Activated CD4-positive, alpha-beta T cell treated with anti-CD3 and anti-CD28 coated beads for 48 hours (primary cell): Measurements from ENCODE around the gene ZNF33B.
"Not testable (repeated sequence)": the region's sequence is repeated elsewhere in the genome, so short reads cannot be mapped to it uniquely, and the experiment has no call there.

Experiments used
- DNase-seq: peaks from one replicate; pipeline ENCODE4 v3.0.0-alpha.2; 2020

The ZNF33B gene

GRCh38 chr10:42609872-42610271, 28.5 kb downstream of the ZNF33B start:
- DNase-seq: no peak

DNA sequence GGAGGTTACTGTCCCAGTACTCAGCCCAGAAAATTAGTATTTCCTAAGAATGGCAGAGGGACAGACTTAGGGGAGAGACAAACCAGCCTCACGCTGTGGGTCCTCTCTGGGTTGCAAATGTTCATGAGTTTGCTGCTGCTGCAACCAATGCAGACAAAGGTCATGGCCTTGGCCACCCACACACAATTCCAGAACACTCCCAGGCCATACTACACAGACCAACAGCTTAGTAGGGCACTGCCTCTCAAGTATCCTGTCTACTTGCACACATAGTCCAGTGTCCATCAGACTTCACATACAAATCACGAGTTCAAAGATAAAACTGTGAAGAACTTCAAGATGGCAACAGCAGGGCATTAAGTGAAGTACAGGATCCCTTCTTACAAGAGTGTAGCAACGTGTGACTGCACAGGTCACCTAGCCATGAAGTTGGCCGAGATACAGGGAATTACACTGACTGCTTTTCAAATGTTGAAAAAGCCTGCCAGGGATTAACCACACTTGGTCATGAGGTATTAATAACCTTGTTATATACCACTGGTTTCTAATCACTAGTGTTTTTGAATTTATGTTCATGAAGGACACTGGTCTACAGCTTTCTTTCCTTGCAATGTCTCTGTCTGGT, 40.0 kb downstream of the ZNF33B start:
- DNase-seq: no peak

DNA sequence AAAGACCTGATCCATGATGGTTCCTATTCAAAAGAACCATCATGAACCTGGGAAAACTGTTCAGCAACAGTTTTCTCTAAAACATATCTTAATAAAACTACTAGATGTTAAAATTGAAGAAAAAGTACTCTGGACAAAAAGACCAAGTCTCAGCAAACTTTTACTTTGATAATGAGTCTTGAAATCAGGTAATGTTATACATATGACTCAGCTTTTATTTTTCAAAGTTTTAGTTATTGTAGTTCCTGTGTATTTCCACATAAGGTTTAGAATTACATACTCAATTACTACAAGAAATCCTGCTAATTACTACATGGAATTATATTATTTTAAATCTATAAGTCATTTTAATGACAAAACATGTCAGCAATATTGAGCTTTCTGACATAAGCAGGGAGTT, 42.2 kb downstream of the ZNF33B start:
- no peak for DNase-seq

GRCh38 chr10:42594246-42594650, 44.1 kb downstream of the ZNF33B start:
- no peak for DNase-seq

GRCh38 chr10:42593284-42593683, 45.1 kb downstream of the ZNF33B start:
- DNase-seq: no peak

GRCh38 chr10:42583828-42584227, 54.5 kb downstream of the ZNF33B start:
- DNase-seq: no peak

DNA sequence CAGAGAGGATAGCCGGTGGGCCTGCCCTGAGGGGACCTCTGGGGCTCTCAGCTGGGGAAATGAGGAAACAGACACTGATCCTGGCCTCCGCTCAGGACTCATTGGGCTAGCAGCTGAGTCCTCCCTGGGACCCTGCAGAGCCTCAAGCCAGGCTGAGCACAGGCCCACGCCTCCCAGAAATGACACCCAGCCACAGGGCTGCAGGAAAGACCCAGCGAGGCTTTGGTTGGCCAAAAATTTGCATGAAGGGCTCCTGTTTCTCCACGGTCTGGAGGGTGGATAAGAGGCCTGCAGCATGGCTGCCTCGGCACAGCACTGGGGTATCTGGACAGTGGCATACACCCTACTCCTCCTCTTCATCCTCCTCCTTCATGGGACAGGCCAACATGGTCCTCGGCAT, 60.4 kb downstream of the ZNF33B start:
- no peak for DNase-seq

- no peak for DNase-seq
Measured at GRCh38 chr10:42576338-42576737, 62.0 kb downstream of the ZNF33B start.

DNA sequence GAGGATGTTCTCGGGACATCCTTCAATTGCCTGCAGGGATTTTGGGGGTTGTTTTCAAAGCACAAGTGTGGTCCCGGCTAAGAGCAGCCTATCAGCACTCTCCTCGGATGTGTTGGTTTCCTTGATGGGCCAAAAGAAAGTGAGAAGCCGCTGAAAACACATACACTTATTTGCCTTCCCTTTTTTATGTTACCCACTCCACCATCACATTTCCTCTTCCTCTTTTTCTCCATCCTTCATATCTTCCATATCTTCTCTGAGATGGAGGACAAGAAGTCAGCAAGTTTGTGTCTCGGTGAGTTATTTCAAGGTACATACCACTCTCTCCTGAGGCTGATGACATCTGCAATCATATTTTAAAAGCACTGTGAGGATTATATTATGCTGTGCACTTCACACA, 64.0 kb downstream of the ZNF33B start:
- DNase-seq: no peak

GRCh38 chr10:42556931-42557330, 81.4 kb downstream of the ZNF33B start:
- DNase-seq: no peak

DNA sequence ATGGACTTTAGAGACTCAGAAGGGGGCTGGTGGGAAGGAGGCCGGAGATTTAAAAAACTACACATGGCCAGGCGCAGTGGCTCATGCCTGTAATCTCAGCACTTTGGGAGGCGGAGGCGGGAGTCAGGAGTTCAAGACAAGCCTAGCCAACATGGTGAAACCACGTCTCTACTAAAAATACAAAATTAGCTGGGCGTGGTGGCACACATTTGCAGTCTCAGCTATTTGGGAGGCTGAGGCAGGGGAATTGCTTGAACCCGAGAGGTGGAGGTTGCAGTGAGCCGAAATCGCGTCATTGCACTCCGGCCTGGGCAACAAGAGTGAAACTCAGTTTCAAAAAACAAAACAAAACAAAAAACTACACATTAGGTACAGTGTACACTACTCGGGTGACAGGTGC, 84.8 kb downstream of the ZNF33B start:
- DNase-seq: not testable (repeated sequence)

- no peak for DNase-seq
Measured at GRCh38 chr10:42553064-42553407, 85.3 kb downstream of the ZNF33B start.

GRCh38 chr10:42552188-42553063, 85.9 kb downstream of the ZNF33B start:
- peak; percentile 96 for DNase-seq

DNA sequence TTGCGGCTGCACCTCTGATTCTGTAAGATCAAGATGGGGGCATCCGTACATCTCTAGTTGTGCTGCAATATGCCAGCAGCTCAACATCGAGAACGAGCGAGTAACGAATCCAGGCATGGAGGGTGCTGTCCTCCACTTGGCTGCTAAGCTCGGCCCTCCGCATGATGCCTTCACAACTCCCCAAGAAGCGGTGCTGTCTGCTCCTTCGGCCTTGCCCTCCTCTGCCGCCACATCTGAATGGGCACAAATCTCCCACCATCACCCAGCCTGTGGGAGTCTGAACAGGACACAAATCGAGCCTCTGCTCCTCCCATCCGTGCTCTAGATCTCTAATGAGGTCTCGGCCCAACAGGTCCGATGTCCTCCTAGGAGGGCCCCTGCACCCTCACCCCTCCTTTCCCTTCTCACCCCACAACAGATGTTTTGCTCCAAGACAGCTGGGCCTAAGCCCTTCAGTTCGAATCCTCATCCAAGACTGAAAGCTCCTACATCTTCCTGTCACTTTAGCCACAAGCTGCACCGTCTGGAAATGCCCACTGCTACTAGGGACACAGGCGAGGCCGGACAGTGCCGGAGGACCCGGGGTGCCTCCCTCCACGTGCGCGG, 86.7 kb downstream of the ZNF33B start:
- DNase-seq: peak; percentile 10

DNA sequence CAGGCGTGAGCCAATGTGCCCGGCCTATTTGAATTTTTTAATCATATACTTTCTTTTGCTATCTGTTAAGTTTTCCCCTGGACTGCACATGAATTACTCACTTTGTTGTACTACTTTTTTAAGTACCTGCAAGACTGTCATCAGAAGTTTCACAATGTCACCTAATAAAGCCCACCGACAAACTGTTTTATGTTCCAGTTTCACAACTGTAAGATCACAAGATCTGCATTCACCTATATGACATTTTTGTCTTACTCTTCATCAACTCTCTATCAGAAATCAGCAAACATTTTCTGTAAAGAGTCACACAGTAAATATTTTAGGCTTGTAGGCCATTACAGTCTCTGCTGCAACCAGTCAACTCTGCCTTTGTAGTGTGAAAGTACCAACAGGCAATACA, 88.5 kb downstream of the ZNF33B start:
- no peak for DNase-seq

DNA sequence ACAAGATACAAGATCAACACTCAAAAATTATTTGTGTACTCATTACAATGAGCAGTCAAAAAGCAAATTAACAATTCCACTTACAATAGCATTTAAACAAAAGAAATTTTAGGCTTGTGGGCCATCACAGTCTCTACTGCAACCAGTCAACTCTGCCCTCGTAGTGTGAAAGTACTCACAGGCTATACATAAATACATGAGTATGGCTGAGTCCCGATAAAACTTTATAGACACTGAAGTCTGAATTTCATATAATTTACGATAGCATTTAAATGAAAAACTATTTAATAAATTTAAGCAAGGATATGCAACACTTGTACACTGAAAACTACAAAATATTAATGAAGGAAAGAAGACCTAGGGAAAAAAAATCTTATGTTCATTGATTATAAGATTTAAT, 90.1 kb downstream of the ZNF33B start:
- DNase-seq: no peak

GRCh38 chr10:42544945-42545344, 93.4 kb downstream of the ZNF33B start:
- no peak for DNase-seq

DNA sequence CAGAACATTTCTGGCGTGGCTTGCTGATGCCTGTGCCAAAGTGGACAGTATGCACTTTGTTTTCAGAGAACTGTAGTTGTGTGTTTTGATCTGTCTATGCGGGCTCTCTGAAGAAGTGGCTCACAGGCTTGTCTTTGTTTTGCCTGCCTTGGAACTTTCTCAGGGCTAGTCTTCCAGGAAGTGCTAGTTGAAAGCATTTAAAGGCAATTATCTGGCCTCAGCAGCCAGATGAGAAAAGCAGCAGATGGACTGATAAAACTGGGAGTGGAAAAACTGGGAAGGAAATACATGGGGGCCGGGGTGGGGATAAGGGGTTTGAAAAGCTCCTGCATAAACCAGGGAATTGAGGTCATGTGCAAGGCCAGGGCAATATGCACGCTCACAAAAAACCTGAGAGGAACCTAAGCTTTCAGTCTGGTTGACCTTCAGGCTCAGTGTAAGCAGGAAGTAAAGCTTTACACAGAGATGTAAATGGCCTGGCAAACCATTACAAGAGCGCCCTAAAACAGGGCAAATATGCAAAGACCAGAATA, 94.5 kb downstream of the ZNF33B start:
- DNase-seq: no peak
